Measurements from ENCODE around the gene ANO4.

DNA sequence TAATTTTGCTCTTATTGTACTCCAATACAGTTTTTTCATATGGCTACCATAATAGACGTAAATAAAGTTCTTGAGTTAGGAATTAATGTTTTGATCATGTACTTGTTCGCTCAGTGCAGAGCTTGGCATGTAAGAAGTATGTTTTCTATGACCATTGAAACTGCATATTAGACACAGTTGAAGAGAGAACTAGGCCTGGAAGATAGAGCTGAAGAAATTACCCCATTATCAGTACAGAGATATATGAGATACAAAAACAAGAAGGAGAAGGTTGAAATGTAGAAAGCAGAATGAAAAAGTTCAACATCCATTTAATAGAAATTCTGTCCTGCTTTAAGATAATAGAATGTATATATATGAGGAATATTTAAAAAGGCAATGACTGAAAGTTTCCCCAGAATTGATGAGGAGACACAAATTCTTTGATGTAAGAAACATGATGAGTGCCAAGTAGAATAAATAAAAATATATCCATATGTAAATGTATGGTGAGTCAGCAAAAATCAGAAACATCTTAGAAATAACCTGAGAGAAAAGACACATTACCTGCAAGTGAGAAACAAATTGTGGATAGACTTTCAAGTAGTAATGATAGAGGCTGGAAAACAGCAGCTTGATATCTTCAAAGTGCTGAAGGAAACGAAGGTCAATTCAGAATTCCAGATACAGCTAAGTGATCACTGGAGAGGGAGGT, 49.1 kb upstream of the ANO4 start:
- TF ChIP-seq CTCF (IDR thresholded peaks at IDR 0.05), result no peak
- TF ChIP-seq POLR2A (IDR thresholded peaks at IDR 0.05), result no peak
- no peak for TF ChIP-seq POLR2AphosphoS5 (IDR thresholded peaks at IDR 0.05)
